ENCODE results near the gene AK5. TPM values are rescaled to one million over a fixed set of nuclear protein-coding genes. Genes with fewer than 3 reads are reported as not detected.
"Not testable (repeated sequence)": the region's sequence is repeated elsewhere in the genome, so short reads cannot be mapped to it uniquely, and the experiment has no call there.

The AK5 gene
- total RNA-seq, 2 donors from 2014 or later = not detected

GRCh38 chr1:77412820-77413530 lies 131.2 kb downstream of the AK5 start:
- H3K4me3 Mint-ChIP-seq = no peak overlapping the region
- no peak overlapping the region for H3K27ac Mint-ChIP-seq
- peaks cover 12% of the 10 kb centered on the region for H3K4me1 Mint-ChIP-seq
- no peak for ATAC-seq (replicated peaks)
- no peaks in the 10 kb centered on the region for H3K36me3 Mint-ChIP-seq (ENCODE audit: low read depth)
- H3K27me3 Mint-ChIP-seq = no peaks in the 10 kb centered on the region
- peaks cover 9% of the 10 kb centered on the region for H3K9me3 Mint-ChIP-seq

GRCh38 chr1:77413541-77414335 lies 131.9 kb downstream of the AK5 start:
- H3K9me3 Mint-ChIP-seq = peaks cover 8% of the 10 kb centered on the region

GRCh38 chr1:77415579-77415978 lies 133.8 kb downstream of the AK5 start:
- H3K9me3 Mint-ChIP-seq = no peaks in the 10 kb centered on the region
- no peak overlapping the region for H3K4me3 Mint-ChIP-seq
- no peak for ATAC-seq (replicated peaks)
- H3K27ac Mint-ChIP-seq = no peak overlapping the region
- H3K4me1 Mint-ChIP-seq = peaks cover 22% of the 10 kb centered on the region
- H3K36me3 Mint-ChIP-seq (ENCODE audit: low read depth) = no peaks in the 10 kb centered on the region
- H3K27me3 Mint-ChIP-seq = no peaks in the 10 kb centered on the region

More at GRCh38 chr1:77413541-77414335, 131.9 kb downstream of the AK5 start:
- Mint-ChIP-seq H3K27ac (no peak overlapping the region), H3K27me3 (no peaks in the 10 kb centered on the region), H3K4me3 (no peak overlapping the region), H3K36me3 (ENCODE audit: low read depth) (no peaks in the 10 kb centered on the region), H3K4me1 (peaks cover 12% of the 10 kb centered on the region)
- ATAC-seq (replicated peaks) = peak; percentile 44

DNA sequence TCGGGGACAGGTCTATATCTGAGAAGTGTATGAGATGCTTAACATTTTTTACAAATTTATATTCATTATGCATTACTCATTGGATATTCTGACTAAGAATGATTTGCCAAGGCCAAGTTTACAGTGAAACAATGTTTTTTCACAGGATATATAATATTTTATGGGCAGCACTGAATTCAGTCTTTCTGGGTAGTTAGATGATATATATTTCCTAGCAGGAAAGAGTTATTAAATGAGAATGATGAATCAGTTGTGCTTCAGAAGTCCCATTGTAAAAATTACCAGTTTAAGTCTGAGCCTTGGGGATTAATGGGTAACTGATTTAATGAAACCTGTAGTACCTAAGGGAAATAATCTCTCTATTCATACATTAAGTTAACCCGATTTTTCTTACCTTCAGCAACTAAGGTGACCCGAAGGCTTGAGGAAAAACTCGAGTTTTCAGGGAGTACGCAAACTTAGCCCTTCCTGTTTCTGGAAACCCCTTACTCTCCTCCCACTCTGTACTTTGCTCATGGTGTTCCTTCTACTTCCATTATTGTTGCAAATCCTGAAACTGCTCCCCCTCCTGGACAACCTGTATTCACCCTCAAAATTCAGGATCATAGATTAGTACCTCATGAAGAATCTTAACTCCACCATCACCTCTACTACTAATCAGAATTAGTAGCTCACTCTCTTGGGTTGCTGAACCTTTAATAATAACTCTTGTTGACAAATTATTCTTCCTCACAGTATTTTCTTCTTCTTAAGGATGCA lies 135.1 kb downstream of the AK5 start:
- no peaks in the 10 kb centered on the region for H3K36me3 Mint-ChIP-seq (ENCODE audit: low read depth)
- H3K4me1 Mint-ChIP-seq = peaks cover 28% of the 10 kb centered on the region
- no peaks in the 10 kb centered on the region for H3K9me3 Mint-ChIP-seq
- H3K27me3 Mint-ChIP-seq = no peaks in the 10 kb centered on the region
- no peak for ATAC-seq (replicated peaks)
- no peak overlapping the region for H3K4me3 Mint-ChIP-seq
- no peak overlapping the region for H3K27ac Mint-ChIP-seq

DNA sequence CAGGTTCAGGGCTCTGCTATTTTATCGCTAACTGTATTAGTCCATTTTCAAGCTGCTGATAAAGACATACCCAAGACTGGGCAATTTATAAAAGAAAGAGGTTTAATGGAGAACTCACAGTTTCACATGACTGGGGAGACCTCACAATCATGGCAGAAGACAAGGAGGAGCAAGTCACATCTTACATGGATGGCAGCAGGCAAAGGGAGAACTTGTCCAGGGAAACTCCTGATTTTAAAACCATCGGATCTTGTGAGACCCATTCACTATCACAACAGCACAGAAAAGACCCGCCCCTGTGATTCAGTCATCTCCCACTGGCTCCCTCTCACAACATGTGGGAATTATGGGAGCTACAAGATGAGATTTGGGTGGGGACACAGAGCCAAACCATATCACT lies 136.2 kb downstream of the AK5 start:
- H3K36me3 Mint-ChIP-seq (ENCODE audit: low read depth); H3K27ac Mint-ChIP-seq; H3K27me3 Mint-ChIP-seq; H3K4me3 Mint-ChIP-seq; ATAC-seq (replicated peaks); H3K9me3 Mint-ChIP-seq: not testable (repeated sequence)
- H3K4me1 Mint-ChIP-seq = peaks cover 32% of the 10 kb centered on the region

GRCh38 chr1:77421504-77422233 lies 139.8 kb downstream of the AK5 start:
- no peak overlapping the region for H3K27ac Mint-ChIP-seq
- no peaks in the 10 kb centered on the region for H3K36me3 Mint-ChIP-seq (ENCODE audit: low read depth)
- H3K27me3 Mint-ChIP-seq = no peaks in the 10 kb centered on the region
- peak; percentile 65 for ATAC-seq (replicated peaks)
- H3K9me3 Mint-ChIP-seq = peaks cover 4% of the 10 kb centered on the region
- peaks cover 22% of the 10 kb centered on the region for H3K4me1 Mint-ChIP-seq
- no peak overlapping the region for H3K4me3 Mint-ChIP-seq

DNA sequence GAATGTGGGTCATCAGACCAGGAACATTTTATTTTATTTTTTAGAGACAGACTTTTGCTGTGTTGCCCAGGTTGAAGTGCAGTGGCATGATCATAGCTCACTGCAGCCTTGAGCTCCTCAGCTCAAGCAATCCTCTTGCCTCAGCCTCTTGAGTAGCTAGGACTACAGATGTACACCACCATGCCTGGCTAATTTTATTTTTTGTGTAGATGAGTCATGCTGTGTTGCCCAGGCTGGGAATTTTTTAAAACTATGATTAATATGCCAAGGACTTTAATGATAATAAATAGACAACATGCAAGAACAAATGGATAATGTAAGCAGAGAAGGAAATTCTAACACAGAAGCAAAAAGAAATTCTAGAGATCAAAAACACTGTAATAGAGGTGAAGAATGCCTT lies 142.4 kb downstream of the AK5 start:
- ATAC-seq (replicated peaks) = no peak
- Mint-ChIP-seq H3K9me3 (peaks cover 4% of the 10 kb centered on the region), H3K27me3 (no peaks in the 10 kb centered on the region), H3K4me3 (no peak overlapping the region), H3K4me1 (peaks cover 20% of the 10 kb centered on the region), H3K36me3 (ENCODE audit: low read depth) (no peaks in the 10 kb centered on the region), H3K27ac (no peak overlapping the region)

- ATAC-seq (replicated peaks) = no peak
- Mint-ChIP-seq H3K4me1 (no peaks in the 10 kb centered on the region), H3K4me3 (no peak overlapping the region), H3K27me3 (no peaks in the 10 kb centered on the region), H3K36me3 (ENCODE audit: low read depth) (no peaks in the 10 kb centered on the region), H3K27ac (no peak overlapping the region), H3K9me3 (peaks cover 4% of the 10 kb centered on the region)
Measured at GRCh38 chr1:77428068-77428467, 146.2 kb downstream of the AK5 start.

- Mint-ChIP-seq H3K9me3 (no peaks in the 10 kb centered on the region), H3K27me3 (no peaks in the 10 kb centered on the region), H3K4me1 (peaks cover 7% of the 10 kb centered on the region), H3K4me3 (no peak overlapping the region), H3K36me3 (ENCODE audit: low read depth) (no peaks in the 10 kb centered on the region), H3K27ac (no peak overlapping the region)
- ATAC-seq (replicated peaks) = no peak
Measured at GRCh38 chr1:77430966-77431690, 149.3 kb downstream of the AK5 start.

GRCh38 chr1:77433934-77434333 lies 152.1 kb downstream of the AK5 start:
- H3K4me1 Mint-ChIP-seq = peaks cover 15% of the 10 kb centered on the region
- H3K4me3 Mint-ChIP-seq = no peak overlapping the region
- ATAC-seq (replicated peaks) = no peak
- H3K27ac Mint-ChIP-seq = no peak overlapping the region
- no peaks in the 10 kb centered on the region for H3K27me3 Mint-ChIP-seq
- no peaks in the 10 kb centered on the region for H3K9me3 Mint-ChIP-seq
- H3K36me3 Mint-ChIP-seq (ENCODE audit: low read depth) = no peaks in the 10 kb centered on the region

DNA sequence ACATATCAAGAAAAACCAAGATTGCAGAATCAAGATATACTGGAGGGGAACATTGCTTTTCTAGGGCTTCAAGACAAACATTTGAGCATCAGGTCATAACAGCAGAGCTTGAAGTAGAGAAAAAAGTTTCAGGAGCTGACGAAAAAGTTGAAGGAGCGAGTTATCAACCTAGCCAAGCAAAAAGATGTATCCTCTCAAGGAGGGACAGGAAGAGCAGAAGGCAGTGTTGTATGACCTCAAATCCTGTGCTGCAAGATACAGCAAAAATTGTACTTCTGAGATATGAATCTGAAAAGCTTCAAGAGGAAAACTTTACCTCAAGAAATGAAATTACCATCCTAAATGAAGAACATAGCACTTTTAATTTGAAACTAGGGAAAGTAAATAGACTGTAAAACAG lies 153.1 kb downstream of the AK5 start:
- Mint-ChIP-seq H3K36me3 (ENCODE audit: low read depth) (no peaks in the 10 kb centered on the region), H3K4me3 (peak overlapping the region; percentile 65), H3K27me3 (no peaks in the 10 kb centered on the region), H3K4me1 (peaks cover 15% of the 10 kb centered on the region), H3K9me3 (no peaks in the 10 kb centered on the region), H3K27ac (peak overlapping the region; percentile 55)
- peak; percentile 16 for ATAC-seq (replicated peaks)

- no peaks in the 10 kb centered on the region for H3K36me3 Mint-ChIP-seq (ENCODE audit: low read depth)
- H3K4me1 Mint-ChIP-seq = peaks cover 15% of the 10 kb centered on the region
- H3K27me3 Mint-ChIP-seq = no peaks in the 10 kb centered on the region
- H3K9me3 Mint-ChIP-seq = peaks cover 7% of the 10 kb centered on the region
- no peak for ATAC-seq (replicated peaks)
- H3K4me3 Mint-ChIP-seq = peak overlapping the region; percentile 74
- peak overlapping the region; percentile 58 for H3K27ac Mint-ChIP-seq
Measured at GRCh38 chr1:77438236-77438913, 156.6 kb downstream of the AK5 start.

DNA sequence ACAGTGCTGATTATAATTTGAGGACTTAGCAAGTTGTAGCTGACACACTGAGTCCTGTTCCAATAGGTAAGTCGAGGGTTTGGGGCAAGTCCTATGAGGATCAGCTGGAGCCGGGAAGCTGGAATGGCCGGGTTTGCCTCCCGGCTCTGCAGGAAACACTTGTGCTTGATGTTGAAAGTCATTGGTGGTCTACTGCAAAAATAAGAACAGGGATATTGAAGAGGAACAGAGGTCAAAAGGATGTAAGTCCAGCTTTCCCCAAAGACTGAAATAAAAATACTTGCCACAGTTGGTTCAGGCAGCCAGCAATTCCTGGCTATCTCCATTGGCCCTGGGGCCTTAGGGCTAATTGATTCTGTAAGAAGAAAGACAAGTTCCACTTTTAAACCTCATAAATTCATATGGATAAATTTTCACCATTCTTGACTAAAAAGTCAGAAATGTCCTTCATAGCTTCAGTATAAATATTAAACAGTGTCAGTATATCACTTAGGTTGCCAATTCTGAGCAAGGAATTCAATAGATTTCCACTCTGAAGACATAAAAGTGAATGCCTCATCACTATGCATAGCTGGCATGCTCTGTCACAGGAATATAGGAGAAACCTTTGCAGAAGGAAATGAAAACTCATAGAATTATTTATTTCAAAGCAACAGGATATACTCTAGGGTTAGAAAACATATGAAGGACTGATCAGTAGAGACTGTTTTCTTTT lies 165.2 kb downstream of the AK5 start:
- Mint-ChIP-seq H3K4me3 (no peak overlapping the region), H3K27me3 (peaks cover 3% of the 10 kb centered on the region), H3K27ac (no peak overlapping the region), H3K4me1 (no peaks in the 10 kb centered on the region), H3K36me3 (ENCODE audit: low read depth) (no peaks in the 10 kb centered on the region), H3K9me3 (peaks cover 4% of the 10 kb centered on the region)
- no peak for ATAC-seq (replicated peaks)
